NCI-H82 treated with DMSO at 0.1 percent for 48 hours (cell line): ENCODE data around the gene ALG13.
"Not testable (repeated sequence)": the region's sequence is repeated elsewhere in the genome, so short reads cannot be mapped to it uniquely, and the experiment has no call there.

ENCODE experiments used
- DNase-seq: peaks from one replicate; lab custom pipeline; 2025; ENCODE audit not compliant: unreplicated experiment; lab: John Stamatoyannopoulos, UW

The ALG13 gene

GRCh38 chrX:111680988-111681779 lies at the start of gene ALG13:
Gene ALG13, plus strand, starts transcription at chrX:111681170. Its CDS starts 49 bp downstream, at chrX:111681219.
- DNase-seq: peak; percentile 70

- no peak for DNase-seq
Measured at GRCh38 chrX:111634823-111635729, 45.9 kb upstream of the ALG13 start.

- no peak for DNase-seq
Measured at GRCh38 chrX:111641969-111642368, 39.0 kb upstream of the ALG13 start.

- DNase-seq: not testable (repeated sequence)
Measured at GRCh38 chrX:111645165-111645564, 35.8 kb upstream of the ALG13 start.

GRCh38 chrX:111645607-111646006 lies 35.4 kb upstream of the ALG13 start:
- no peak for DNase-seq

- DNase-seq: no peak
Measured at GRCh38 chrX:111646515-111646914, 34.5 kb upstream of the ALG13 start.

GRCh38 chrX:111648802-111649201 lies 32.2 kb upstream of the ALG13 start:
- DNase-seq: no peak

GRCh38 chrX:111649638-111650037 lies 31.3 kb upstream of the ALG13 start:
- no peak for DNase-seq

- no peak for DNase-seq
Measured at GRCh38 chrX:111650845-111651244, 30.1 kb upstream of the ALG13 start.

GRCh38 chrX:111652719-111653118 lies 28.3 kb upstream of the ALG13 start:
- no peak for DNase-seq

GRCh38 chrX:111661241-111661640 lies 19.7 kb upstream of the ALG13 start:
- DNase-seq: no peak

GRCh38 chrX:111662292-111662691 lies 18.7 kb upstream of the ALG13 start:
- no peak for DNase-seq

GRCh38 chrX:111671668-111672067 lies 9.3 kb upstream of the ALG13 start:
- DNase-seq: no peak

- no peak for DNase-seq
Measured at GRCh38 chrX:111687305-111687704, 6.3 kb downstream of the ALG13 start.

GRCh38 chrX:111695297-111695880 lies 14.4 kb downstream of the ALG13 start:
- DNase-seq: no peak

GRCh38 chrX:111719426-111720210 lies 38.6 kb downstream of the ALG13 start:
- no peak for DNase-seq

GRCh38 chrX:111728096-111728495 lies 47.1 kb downstream of the ALG13 start:
- DNase-seq: no peak

GRCh38 chrX:111731351-111731750 lies 50.4 kb downstream of the ALG13 start:
- no peak for DNase-seq

- DNase-seq: no peak
Measured at GRCh38 chrX:111736571-111736970, 55.6 kb downstream of the ALG13 start.

GRCh38 chrX:111742018-111742417 lies 61.0 kb downstream of the ALG13 start:
- DNase-seq: no peak

GRCh38 chrX:111743316-111743715 lies 62.3 kb downstream of the ALG13 start:
- no peak for DNase-seq
